GM18907 (cell line): ENCODE measurements around the gene SPSB3.
"Not testable (repeated sequence)": the region's sequence is repeated elsewhere in the genome, so short reads cannot be mapped to it uniquely, and the experiment has no call there.

ENCODE experiments used
- ATAC-seq: cut with Tn5 transposase; IDR thresholded peaks from one replicate; pipeline ENCODE4 v1.9.1; 2021; ENCODE audit warnings: mild to moderate bottlenecking, moderate library complexity; ENCODE audit not compliant: unreplicated experiment

Gene SPSB3

DNA sequence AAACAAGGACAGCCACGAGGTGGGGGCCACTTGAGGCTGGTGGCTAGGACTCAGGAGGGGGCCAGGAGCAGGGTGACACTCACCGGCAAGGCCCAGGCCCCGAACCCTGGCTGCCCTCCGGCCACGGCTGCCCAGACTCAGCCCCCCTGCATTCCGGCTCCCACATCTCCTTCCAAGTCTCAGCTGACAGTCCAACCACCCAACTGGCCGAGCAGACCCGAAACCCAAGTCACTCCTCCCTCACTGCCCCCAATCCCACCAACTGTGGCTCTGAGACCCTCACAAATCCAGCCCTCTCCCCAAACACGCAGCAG lies 34.9 kb upstream of the SPSB3 start:
- no peak for ATAC-seq

DNA sequence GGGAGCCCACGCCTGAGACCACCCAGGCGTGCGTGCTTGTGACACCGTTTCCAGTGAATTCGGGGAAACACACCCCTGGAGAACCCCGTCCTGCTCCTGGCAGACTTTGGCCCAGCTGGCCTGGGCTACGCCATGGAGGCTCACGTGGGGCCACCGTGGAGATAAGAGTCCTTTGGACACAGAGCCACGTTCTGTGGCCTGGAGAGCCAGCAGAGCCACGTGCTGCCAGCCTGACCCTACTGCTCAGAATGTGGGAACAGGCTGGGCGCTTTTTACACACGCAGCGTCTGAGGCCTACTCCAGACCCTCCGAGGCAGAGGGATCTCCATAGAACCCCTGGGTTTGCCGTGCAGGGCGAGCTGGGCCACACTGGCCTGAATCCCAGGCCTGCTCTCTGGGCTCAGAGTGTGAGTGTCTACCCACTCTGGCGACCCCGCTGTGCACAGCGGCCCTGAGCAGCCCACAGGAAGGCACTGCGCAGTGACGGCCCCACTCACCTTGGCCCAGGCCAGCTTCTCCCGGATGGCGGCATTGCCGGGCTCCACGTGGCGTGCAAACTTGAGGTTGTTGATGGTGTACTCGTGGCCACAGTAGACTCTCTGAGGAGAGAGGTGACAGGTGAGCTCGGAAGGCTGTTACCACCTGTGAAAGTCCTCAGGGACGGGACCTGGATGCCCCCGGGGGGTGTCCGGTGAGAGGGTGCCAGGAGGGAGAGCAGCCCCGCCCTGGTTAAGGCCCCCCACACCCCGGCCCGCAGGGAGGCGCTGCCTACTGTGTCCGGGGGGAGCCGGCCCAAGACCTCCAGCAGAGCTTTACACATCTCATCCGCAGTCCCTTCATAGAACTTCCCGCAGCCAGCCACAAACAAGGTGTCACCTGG lies 34.3 kb upstream of the SPSB3 start:
- no peak for ATAC-seq

DNA sequence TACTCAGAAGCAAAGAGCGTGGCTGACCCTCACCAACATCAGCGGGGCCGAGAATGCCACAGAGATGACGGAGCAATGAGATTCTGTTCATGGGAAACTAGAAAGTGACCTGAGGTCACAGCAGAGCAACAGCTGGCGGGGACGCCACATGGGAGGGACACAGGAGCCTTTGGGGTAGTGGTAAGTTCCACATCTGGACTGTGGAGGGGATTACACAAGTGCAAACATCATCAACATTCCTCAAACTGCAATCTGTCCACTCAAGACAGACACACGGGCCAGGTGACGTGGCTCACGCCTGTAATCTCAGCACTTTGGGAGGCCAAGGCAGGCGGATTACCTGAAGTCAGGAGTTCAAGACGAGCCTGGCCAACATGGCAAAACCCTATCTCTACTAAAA lies 33.1 kb upstream of the SPSB3 start:
- no peak for ATAC-seq

DNA sequence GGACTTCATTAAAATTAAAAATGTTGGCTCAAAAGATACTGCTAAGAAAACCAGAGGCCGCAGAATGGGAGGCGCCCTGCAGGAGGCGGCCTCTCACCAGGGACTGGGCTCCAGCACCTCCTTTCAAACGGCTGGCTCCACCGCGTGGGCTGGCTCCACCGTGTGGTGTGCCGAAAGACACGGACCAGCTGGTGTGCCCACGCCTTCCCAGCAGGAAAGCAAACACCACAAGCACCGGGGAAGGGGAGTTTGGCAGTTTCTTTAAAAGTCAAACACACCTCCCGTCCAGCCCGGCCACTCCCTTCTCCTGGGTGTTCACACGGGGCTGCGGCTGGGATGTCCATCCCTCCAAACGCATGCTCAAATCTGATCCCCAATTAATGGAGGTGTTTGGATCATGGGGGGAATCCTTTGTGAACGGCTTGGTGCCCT lies 30.4 kb upstream of the SPSB3 start:
- ATAC-seq: no peak

DNA sequence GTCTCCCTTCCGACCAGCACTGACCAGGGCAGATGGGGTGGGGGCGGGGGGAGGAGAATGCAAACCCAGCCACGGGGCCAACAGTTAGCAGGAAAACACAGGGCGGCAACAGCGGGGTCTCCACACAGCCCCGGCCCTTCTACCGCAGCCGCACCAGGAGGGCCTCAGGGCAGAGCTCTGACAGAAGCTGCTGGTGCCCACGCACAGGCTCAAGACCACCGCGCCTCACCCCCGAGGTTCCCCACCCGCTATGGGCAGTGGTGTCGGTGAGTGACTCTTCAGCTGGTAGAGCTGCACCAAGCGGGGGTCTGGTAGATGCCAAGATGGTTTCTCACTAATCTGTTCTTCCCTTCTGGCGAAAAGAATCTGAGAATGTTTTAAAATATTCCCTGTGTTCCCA lies 28.2 kb upstream of the SPSB3 start:
- no peak for ATAC-seq

DNA sequence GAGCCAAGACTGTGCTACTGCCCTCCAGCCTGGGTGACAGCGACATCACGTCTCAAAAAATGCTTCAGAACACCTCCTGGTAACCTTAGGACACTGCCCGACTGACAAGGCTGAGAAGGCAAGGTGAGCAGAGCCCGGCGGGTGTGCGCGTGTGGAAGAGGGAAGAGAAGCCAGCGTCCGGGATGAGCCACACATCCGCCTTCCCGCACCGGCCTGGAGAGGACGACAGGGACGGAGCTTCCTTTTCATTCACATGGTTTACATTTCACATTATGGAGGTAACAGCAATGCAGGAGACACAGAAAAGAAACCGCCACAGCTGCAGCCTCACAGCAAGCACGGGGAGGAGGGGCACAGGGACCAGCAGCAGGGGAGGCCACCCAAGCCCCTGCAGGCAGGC lies 27.7 kb upstream of the SPSB3 start:
- ATAC-seq: no peak

DNA sequence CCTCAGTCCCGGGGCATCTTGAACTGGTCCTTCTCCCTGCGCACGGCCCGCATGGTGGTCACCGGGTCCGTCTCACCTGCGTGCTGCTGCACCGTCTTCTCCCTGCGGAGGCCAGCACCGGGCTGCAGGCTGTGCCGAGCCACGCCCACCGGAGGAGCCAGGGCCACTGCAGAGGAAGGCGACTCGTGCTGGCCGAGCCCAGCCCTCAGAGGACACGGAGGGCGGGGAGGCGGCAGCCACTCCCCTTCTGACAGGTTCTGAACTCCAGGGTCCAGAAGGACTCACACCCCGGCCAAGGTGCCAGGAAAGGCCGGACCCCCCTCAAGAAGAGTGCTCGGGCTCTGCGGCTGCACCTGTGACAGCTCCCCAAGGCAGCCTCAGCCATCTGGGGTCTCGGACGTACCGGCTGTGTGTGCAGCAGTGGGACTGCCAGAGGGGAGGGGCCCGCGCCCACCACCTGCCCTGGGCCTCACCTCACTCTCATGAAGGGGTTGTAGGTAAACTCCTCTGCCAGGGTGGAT lies 27.0 kb upstream of the SPSB3 start:
- ATAC-seq: no peak

DNA sequence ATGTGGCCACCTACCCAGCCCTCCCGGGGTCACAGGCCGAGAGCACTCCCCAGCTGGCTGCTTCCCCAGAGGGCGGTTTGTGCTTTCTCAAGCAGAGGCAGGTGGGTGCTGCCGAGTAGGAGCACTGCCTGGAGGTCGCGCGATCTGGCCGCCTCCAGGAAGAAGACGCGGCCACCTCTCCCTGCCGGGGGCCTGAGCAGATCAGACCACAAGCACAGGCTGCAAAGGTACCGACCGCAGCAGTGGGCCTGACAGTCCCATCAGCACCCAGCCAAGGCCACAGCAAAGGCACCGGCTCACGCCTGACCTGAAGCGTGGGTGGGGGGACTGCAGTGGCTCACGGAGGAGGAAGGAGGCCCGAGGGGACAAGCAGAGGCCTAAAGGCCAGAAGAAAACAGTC lies 26.3 kb upstream of the SPSB3 start:
- no peak for ATAC-seq

DNA sequence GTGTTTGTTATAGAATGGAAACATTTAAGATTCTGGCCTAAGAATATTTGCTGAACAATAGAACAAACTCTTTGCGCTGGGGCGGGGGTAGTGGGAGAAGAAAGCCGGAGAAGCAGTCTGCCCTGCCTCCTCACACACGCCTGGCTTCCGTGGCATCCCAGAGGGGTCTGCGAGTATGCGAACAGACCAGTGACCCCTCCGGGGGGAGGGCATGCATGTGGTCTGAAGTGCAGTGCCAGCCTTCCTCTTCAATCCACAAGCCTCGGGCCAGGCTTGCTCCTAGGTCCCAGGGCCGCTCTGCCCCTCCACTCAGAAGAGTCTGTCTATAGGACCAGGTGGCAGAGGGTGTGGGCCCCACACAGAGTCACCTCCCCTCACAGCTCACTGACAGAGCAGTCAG lies 25.3 kb upstream of the SPSB3 start:
- ATAC-seq: no peak

DNA sequence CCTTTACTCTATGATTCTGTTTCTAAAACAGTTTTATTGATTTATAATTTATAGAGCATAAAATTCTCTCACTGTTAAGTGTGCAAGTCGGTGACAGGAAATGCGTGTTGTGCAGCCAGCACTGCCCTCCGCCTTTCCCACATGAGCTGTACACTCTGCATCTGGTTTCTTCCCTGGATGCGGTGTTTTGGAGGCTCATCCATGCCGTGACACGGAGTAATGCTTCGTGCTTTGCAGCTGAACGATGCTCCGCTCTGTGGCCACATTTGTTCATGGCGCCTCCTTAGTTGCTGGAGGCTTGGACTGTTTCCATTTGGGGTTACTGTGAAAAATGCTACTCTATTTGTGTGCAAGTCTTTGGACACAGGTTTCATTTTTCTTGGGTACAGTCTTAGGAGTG lies 18.3 kb upstream of the SPSB3 start:
- no peak for ATAC-seq

DNA sequence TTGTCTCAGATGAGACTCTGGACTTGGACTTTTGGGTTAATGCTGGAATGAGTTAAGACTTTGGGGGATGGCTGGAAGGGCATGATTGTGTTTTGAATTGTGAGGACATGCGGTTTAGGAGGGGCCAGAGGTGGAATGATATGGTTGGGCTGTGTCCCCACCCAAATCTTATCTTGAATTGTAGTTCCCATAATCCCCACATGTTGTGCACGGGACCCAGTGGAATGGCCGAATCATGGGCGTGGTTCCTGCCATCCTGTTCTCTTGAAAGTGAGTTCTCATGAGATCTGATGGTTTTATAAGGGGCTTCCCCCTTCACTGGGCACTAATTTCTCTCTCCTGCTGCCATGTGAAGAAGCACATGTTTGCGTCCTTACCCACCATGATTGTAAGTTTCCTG lies 16.9 kb upstream of the SPSB3 start:
- not testable (repeated sequence) for ATAC-seq

DNA sequence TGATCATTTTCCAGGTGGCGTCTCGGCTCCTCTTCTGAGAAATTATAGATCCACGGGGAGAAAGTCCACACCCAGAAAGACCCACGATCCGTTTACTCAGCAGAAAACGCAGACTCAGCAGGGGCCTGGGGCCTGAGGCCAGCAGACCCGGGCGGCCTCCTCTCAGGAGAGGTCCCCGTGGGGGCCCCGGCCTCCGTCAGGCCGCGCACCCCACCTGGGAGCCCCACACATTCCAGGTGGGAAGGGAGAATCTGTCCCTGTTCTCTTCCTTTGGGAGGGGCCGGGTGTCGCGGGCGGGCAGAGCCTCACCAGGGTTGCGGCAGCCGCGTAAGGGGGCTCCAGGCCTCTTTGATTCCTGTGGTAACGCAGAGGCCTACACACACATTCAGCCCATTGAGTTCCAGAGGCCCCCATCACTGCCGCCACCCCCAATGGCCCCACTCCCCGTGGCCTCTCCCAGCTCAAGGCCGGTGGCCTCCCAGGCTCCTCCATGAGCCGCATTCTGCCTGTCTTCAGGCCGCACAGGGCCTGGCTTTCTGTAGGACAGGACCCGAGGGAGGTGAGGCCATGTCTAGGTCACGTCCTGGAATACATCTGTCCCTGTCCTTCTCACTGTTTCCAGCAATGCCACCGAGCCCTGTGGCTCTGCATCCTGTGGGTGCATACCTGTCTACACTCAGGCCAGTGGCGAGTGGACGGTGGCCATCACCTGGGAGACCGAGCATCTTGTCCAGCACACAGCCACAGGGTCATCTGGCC lies 12.7 kb upstream of the SPSB3 start:
- no peak for ATAC-seq

DNA sequence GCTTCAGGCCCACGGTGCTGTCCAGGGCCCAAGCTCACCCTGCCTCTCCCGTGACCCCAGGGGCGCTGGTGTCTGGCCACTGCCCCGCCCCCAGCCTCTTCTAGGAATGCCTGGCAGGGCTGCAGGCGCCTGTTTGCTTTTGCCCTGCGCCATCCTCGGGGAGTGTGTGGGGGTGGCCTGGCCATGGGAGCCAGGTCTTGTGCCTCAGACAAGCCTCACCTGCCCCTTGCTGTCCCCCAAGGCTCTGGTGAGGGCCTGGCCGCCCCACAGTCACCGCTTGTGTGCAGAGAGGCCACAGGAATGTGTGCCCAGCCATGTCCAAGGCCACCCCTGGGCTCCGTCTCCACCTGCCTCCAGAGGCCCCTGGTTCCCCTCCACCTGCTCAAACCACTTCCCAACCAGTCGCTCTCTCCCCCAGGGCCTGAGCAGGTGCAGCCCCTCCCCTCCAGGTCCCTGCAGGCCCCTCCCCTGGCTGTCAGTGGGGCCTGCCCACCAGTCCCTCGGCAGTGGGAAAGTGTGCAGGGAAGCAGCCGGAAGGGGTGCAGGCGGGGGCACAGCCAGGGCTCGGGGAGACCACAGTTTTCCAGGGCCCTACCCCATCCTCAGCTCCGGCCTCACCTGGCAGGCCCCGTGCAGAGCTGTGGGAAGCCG lies 12.0 kb upstream of the SPSB3 start:
- no peak for ATAC-seq

DNA sequence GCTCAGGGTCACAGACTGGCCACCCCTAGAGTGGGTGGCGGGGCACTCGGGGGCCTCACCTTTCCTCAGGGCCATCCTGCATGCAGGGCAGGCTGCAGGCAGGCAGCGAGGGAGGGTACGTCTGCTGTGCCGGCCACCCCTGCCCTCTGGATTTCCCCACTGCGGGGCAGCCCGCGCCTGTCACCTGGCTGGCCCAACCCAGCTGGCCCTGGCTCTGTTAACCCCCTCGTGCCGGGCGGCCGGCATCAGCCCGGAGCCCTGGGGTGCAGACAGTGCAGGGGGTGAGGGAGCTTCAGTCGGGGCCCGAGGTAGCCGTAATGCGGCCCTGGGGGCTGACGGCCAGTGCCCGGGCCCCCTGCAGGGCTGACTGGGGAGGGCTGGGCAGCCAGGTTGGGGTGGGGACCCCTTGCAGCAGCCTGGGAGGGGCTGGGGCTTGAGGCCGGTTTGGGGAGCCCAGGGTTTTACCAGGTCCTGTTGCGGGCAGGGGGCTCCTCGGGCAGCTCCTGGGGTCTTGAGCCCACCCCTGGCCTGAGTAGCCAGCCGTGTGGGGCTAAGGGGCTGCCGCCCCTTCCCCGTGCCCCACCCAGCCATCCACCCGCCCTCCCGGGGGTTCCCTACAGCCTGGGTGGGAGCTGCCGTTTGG lies 11.3 kb upstream of the SPSB3 start, which contains the start of gene IGFALS:
Gene IGFALS (minus strand): TSS at position 128 of the 643 bp plus-strand sequence. CDS start 53 bp downstream, at position 75.
- no peak for ATAC-seq

DNA sequence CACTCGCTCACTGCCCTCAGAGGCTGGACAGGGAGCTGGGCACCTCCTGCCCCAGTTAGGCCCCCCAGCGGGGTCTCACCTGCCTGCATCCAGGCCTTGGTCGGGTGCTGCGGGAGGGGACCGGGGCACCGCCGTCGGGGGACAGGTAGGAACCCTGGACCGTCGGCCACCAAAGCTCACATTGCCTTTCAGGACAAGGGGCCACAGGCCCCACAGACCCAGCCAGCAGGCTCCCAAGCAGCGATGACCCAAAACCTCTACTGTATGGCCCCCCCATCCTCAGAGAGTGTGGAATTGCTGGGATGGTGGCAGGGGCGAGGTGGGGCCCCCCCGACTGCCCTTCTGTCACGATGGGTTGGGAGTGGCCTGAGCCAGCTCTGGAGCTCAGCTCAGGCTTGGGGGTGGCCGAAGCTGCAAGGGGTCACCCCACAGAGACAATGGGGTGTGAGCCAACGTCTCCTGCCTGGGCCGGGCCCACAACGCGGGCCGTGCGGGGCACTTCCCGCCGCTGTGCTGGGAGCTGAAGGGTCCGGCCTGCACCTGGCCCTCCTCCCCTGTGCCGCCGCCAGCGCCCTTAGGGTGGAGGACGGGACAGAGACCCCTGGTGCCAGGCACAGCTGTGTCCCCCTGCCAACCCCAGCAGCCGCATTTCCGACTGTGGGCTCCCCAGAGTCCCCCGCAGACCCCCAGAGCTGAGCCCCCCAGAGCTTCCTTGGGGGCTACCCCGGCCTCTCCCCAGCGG lies 10.6 kb upstream of the SPSB3 start:
- no peak for ATAC-seq

DNA sequence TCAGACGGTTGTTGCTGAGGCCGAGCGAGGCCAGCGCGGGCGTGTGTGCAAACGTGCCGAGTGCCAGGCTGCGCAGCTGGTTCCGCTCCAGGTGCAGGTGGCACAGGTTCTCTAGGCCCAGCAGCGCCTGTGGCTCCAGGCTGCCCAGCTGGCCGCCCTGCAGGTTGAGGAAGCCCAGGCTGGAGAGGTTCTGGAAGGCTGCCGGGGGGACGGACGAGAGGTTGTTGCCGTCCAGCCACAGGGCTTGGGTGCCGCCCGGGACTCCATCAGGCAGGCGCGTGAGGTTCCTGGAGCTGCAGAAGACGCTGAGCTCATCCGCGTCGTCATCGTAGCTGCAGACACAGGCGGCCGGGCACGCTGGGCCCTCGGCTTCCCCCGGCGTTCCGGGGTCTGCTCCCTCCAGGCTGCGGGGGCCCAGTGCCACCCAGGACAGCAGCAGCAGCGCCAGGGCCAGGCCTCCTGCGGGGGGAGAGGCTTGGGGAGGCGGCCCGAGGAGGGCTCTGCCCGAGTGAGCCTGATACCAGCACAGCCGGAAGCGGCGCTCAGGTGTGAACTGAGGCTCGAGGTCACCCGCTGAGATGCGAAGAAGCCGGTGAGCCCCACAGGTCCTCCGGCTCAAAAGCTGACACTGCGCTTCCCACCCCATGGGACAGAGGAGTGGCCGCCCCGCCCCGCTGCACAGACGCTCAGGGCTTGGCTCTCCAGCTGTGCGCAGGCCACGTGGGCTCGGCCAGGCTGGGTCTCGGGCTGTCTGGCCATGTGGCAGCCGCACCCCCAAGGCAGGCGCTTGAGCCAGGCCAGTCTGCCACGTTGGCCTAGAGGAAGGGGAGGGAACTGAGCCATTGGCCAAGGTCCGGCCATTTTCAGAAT lies 9.8 kb upstream of the SPSB3 start:
- ATAC-seq: no peak

DNA sequence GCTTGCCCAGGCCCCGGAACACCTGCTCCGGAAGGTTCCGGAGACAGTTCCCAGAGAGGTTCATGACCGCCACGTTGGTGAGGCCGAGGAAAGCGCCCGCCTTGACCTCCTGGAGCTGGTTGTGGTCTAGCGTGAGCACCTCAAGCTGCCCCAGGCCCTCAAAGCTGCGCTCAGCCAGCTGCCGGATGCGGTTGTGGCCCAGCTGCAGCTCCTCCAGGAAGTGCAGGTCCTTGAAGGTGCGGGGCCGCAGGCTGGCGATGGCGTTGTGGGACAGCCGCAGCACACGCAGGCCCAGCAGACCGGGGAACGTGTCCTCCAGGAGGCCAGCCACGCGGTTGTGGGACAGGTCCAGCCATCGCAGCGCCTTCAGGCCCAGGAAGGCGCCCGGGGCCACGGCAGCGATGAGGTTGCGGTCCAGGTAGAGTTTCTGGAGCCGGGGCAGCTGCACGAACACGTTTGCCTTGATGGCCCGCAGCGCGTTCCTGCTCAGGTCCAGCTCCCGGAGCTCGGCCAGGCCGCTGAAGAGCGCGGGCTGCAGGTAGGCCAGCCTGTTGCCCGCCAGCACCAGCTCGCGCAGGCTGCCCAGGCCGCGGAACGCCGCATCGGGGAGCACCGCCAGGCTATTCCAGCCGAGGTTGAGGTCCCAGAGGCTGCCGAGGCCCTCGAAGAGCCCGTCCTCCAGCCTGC lies 9.0 kb upstream of the SPSB3 start:
- ATAC-seq: no peak

DNA sequence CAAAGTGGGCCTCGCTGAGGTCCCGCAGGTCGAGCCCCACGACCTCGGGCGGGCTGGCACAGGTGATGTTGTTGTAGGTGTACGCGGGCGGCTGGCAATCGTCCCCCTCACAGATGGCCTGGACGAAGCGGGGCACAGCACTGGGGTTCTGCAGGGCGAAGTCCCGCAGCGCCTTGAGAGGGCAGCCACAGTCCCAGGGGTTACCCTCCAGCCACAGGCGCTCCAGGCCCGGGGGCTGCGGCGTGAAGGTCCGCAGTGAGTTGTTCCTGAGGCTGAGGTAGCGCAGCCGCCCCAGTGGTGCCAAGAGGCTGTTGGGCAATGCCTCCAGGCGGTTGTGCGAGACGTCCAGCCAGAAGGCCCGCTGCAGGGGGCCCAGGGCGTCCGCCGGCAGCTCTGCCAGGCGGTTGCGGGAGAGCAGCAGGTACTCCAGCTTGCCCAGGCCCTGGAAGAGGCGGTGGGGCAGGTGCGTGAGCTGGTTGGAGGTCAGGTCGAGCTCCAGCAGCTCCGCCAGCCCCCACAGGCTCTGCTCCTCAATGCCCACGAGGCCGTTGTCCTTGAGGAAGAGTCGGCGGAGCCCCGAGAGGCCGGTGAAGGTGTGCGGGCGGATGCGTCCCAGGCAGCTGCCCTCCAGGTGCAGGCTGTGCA lies 8.4 kb upstream of the SPSB3 start:
- no peak for ATAC-seq
